SK-N-DZ (cell line): Measurements from ENCODE around the gene WFIKKN2.
A peak's percentile ranks its signal among the peaks of the same experiment; 100 is the strongest.

Experiments used
- DNase-seq: peaks from one replicate; pipeline ENCODE4 v3.0.0-alpha.2; 2015; ENCODE audit warnings: low spot score

WFIKKN2 gene

DNA sequence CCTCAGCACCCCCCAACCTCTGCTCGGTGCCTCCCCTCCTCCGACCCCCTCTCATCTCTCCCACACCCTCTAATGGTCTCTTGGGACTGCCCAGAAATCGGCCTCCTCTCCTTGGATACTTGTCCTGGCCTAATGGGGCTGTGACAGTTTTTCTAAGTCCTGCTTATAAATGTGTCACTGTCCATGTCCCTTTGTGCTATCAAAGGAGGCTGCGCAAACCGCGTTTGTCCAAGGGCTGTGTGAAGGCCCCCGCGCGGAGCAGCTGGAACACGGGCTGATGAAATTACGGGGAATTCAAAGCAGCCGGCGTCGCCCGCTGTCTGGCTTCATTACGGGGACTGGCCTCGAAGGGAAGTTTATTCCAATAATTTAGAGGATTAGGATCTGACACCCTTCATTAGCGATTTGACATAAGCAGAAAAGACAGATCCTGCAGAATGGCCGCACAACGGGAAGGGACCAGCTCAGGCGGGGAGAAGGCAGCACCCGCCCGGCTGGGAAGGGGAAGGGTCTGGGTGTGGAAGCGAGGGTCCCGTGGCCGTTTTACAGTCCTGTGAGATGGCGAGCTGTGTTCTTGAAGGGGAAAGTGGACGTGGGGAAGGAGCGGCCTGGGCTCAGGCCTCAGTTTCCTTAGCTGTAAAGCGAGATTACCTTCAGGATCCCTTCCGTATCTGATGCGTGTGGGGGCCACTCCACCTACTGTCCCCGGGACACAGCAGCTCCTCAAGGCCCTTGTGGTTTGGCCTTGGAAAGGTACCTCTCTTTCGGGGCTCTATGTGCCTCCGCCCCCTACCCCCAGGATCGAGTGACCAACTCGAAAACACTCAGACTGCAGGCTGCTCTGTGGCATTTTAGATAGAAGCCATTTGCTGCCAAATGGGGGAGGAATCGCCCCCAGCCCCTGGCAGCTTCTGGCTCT lies 1.6 kb upstream of the WFIKKN2 start:
- DNase-seq, result peak; percentile 88

DNA sequence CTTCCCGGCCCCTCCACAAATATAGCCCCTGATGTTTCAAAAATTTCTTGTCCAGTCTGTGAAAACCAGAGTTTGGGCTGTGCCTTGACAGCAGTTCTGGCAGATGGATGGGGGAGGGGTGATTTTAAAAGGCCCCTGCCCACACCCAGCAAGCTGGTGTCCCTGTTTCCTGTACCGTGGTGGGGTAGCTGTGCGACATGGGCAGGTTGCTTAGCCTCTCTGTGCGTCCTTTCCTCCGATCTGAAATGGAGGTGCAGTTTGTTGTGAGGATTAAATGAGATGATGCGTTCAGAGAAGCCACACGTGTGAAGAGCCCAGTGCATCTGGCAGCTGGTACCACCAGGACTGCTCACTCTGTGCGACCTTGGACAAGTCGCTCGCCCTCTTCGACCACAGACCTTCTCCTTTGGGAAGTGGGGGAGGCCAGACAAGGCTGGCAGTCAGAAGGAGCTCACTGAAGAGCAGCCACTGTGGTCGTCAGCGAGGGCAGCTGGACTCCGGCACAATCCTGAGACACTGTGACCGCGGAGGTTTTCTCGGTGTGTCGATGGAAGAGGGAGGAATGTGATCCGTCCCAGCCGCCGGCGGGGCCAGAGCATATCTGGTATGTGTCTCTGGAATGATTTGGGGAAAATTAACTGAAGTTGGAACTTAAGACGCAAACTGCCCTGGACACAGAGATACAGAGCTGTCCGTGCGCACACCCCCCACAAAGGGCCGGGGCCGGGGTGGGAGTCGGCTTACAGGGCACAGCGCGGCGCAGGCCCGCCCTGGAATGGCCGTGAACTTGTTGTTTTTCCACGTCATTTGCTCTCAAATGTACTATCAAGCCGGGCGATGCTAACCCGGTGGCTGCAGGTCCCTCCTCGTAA lies 721 bp upstream of the WFIKKN2 start:
- peak; percentile 56 for DNase-seq

DNA sequence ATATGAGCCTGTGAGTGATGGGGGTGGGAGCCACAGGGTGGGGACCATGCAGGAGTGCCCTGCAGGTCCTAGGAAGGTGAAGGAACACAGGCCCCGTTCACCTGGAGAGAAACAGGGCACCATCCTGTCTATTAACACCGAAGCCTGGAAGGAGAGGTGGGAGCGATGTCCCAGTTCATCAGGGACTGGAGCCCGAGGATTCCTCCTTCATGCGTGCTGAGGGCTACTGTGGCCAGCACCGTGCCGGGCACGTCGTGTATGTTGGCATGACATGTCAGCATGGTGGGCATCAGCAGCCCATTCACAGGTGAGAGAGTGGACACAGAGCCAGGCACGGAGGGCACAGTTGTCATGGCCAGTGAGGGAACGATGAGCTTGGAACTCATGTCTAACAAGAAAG lies 1.4 kb downstream of the WFIKKN2 start:
- DNase-seq, result no peak

DNA sequence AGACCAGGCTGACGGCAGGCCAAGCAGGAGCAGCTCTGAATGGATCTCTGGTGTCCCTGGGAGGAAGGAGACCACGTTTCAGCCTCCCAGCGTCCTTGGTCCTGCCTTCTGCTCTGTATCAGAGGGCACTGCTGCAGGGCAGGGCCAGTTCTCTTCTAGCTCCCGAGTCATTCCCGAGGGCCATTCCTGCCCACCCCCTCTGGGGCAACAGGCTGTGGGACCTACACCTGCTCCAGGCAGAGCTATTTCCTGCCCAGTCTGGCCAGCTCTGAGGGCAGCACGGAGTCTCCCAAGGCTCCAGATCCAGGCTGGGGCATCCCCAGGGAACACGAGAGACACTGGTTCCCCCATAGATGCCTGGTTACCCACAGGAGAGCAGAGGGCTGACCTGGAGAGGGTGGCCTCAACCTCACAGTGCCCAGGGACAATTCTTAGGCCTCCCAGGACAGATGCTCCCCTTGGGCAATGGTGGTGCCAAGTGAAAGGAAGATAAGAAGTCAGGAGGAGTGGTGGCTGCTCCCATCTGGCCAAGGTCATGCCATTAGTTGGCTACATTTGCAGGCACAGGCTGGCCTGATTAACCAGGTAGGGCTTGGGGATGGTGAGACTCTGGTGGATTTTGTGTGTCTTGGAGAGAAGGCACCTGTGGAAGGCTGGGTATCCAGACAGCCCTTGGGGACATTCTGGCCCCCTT lies 2.0 kb downstream of the WFIKKN2 start:
- DNase-seq, result no peak

DNA sequence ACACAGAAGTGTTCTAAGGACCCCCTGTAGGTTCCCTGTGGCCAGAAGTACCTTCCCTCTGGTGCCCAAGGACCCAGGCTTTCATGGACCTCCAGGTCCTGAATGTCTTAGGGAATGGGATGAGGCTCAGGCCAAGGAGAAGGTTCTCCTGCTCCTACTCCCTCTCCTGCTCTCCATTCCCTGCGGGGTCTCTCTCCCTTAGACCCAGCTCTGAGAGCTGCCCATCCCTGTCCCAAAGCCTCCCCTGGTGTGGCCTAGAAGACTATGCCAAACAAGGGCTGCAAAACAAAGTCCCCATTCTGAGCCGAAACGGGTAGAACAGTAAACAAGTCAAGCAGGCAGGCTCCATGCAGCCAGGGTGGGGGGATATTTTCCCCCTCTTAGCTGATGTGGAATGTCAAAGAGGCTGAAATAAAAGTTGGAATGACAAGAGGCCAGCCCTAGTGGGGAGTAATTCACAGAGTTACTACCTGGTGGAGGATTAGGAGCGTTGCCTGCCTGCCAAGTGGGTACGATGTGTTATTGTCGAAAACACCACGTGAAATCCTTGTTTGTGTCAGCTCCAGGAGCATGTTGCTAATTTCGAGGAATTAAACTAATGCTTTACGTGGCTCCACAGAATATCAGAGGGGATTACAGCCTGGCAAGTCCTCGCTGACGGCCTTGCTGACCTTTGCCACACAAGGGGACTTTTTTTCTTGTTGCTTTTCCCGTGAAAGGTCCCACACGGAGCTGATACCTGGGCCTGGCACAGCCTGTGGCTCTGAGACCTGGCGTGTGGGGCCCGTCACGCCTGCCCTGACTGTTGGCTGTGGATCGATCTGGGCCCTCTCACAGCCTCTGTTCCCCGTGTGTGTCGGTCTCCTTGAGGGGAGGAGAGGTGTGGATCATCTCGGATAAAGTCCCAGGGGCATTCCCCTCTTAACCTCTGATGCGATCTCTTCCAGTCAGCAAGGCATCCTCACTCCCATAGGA lies 2.9 kb downstream of the WFIKKN2 start:
- no peak for DNase-seq

DNA sequence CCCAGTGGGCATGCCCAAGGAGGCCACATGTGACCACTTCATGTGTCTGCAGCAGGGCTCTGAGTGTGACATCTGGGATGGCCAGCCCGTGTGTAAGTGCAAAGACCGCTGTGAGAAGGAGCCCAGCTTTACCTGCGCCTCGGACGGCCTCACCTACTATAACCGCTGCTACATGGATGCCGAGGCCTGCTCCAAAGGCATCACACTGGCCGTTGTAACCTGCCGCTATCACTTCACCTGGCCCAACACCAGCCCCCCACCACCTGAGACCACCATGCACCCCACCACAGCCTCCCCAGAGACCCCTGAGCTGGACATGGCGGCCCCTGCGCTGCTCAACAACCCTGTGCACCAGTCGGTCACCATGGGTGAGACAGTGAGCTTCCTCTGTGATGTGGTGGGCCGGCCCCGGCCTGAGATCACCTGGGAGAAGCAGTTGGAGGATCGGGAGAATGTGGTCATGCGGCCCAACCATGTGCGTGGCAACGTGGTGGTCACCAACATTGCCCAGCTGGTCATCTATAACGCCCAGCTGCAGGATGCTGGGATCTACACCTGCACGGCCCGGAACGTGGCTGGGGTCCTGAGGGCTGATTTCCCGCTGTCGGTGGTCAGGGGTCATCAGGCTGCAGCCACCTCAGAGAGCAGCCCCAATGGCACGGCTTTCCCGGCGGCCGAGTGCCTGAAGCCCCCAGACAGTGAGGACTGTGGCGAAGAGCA lies 4.4 kb downstream of the WFIKKN2 start:
- no peak for DNase-seq

DNA sequence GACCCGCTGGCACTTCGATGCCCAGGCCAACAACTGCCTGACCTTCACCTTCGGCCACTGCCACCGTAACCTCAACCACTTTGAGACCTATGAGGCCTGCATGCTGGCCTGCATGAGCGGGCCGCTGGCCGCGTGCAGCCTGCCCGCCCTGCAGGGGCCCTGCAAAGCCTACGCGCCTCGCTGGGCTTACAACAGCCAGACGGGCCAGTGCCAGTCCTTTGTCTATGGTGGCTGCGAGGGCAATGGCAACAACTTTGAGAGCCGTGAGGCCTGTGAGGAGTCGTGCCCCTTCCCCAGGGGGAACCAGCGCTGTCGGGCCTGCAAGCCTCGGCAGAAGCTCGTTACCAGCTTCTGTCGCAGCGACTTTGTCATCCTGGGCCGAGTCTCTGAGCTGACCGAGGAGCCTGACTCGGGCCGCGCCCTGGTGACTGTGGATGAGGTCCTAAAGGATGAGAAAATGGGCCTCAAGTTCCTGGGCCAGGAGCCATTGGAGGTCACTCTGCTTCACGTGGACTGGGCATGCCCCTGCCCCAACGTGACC lies 5.0 kb downstream of the WFIKKN2 start:
- no peak for DNase-seq

DNA sequence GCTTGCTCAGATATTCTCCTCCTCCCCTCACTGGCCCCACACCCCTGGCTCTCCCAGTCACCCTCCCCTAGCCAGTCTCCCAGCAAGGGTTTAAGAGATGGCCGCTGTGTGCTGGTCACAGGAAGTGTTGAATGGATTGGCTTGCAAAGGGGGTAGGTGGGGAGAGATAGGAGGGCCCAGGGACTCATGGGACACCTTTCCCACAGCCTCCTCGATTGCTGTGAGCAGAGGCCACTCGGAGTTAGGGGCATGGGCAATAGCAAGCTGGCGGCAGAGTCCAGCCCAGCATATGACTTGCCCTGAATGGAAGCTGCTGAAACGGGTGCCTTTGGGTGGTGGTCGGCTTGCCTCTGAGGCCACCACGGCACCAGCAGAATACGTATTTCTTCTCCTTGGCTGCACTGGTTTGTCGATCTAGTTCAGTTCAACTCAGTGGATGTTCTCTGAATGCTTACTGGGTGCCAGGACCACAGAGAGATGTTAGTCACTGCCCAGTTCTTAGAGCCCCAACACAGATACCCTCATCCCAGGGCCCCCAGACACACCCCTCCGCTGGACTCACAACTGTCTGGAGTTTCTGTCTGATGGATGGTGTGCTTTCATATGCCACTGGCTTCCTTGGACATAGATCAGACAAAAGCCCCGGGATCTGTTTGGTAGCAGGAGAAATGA lies 6.0 kb downstream of the WFIKKN2 start:
- no peak for DNase-seq

DNA sequence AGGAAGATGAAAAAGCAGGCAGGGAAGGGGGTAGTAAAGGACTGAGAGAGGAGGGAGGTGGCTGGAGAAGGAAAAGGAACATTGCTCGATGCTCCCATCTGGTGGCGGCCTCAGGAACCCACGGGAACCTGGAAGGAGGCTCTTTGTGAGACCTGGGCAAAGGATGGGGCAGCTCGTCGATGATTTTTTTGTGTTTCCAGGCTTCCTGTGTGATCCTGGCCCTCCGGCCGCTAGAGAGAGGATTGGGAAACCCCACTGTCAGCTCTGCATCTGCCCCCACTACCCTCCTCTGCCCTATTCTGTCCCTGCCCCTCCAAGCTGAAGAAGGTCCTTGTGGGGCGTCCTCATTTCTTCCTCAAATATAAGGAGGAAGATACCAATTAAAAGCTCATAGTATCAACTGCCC lies 6.6 kb downstream of the WFIKKN2 start:
- DNase-seq, result peak; percentile 81

DNA sequence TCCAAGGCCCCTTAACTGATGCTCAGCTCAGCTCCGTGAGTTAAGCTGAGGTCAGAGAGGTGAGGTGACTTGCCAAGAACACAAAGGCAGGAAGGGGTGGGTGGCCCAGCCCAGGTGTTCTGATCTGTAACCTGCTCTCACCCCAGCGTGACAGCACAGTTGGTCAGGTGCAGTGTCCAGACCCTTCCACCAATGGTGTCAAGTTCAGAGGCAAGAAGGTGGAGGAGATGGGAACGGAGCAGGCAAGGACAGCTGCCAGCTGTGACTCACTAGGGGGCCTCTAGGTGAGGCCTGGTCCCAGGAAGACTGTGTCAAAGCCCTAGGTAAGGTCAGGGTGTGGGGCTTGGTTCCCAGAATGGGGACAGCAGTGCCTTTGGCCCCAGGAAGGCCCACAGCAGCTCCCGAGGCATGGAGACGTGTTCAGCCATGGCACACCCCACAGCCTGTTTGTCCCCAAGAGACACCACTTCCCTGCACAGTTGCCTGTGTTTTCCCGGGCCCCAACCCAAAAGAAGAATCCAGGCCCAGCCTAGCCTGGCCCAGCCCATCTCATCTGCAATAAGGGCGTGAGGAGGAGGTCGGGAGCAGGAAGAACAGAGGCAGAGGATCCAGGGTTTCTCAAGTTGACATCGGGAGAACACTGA lies 7.2 kb downstream of the WFIKKN2 start:
- DNase-seq, result no peak

DNA sequence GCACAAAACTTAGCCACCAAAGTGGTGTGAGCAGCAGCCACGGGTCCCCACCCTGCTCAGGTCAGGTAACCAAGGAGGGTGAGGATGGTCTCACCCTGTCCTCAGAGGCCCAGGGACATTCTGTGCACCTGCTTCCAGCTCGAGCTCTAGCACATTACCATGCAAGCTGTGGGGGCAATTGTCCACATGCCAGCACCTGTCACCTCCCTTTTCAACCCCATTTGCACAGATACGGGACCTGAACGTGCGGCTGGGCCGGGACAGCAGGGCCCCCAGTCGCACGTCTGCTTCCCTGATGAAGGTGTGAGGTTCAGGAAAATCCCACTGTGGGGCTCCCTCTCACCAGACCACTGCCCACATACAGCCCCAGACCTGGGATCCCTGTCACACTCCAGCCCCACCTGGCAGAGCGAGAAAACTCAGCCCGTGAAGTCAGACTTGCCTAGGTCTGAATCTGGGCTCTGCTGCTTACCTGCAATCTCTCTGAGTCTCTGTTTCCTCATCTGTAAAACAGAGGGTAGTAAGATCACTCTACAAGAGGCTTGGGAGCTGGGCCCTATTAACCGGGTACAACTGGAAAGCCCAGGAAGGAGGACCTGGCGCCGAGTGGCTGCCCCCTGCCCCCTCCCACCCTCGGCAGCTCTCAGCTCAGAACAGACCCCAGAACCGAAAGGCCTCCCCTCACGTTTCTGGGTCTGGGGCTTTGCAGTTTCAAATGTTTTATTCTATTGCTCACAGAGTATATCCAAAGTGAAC lies 7.9 kb downstream of the WFIKKN2 start:
- DNase-seq, result no peak

DNA sequence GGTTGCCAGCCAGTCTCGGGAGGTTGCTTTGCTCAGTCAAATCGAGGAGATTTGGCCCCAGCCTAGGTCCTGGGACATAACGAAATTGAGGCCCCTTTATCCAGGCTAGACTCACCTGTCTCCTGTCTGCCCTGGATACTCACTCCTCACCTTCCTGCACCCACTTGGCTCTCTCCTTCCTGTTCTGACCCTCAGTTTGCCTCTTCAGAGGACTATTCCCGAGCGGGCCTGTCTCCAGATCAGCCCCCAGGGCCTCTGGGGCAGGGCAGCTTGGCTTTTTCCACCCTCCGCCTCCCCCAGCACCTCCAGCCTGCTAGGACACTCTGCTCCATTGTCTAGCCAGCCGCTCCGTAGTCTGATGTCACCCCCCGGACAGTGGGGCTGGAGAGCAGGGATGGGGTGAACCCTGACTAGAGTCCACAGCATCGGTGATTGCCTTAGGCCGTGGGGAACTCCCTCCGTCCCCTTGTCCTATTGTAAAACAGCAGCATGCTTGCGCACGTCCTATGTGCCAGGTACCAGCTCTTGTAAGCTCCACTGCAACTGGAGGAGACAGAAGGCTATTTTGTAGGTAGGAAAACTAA lies 8.8 kb downstream of the WFIKKN2 start:
- no peak for DNase-seq

DNA sequence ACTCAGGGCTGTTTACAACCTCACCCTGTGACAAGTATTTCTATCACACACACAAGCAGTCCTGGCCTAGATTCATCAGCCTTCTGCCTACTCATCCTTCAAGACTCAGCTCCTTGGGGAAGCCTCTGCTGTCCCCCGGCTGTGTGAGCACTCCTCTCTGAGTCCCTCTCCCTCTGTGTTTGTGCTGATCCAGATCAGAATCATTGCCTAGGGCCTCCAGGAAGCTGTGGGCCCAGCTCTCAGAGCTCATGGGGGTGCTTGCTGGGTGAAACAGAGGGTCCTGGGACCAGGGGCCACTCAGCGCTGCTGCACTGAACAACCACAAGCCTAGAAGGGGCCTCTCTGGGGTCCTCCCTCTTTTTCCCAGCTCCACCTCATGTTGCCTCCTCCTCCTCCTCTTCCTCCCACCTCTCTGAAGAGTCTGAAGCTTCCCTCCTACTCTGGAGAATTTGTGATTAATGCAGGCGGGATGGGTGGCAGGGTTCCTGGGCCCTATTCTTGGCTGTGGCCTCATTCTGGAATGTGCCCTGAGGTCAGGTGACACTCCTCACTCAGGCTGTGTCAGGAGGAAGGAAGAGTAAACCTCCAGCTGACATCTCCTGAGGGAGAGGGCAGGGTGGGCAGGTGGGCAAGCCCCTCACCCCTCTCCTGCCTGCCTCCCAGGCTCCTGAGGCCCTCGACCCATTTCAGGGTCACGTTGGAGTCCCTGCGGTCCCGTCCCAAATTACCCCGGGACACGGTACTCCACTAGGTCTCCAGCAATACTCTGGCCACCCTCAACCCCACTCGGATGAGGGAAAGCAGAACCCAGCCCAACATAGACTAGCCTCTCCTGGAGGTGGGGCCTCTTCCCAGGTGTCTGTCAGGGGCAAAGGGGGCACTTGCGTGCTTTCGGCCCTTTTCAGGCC lies 10.1 kb downstream of the WFIKKN2 start:
- DNase-seq, result no peak

DNA sequence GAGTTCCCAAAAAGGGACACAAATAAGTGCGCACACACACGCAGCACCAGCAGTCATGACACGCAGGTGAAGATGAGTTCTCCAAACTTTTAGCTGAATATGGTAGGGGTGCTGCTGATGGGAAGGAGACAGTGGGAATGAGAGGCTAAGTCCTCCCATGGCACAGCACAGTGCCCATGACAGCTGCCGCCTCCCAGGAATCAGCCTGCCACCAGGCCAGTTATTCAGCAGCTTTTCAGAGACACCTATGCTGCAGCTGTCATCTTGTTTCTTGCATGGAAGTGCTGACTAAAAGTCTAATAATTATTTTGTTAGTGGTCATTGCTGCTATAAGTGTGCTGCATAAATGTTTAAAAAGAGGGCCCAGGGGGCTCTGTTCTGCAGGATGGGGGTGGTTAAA lies 12.2 kb downstream of the WFIKKN2 start:
- DNase-seq, result no peak

DNA sequence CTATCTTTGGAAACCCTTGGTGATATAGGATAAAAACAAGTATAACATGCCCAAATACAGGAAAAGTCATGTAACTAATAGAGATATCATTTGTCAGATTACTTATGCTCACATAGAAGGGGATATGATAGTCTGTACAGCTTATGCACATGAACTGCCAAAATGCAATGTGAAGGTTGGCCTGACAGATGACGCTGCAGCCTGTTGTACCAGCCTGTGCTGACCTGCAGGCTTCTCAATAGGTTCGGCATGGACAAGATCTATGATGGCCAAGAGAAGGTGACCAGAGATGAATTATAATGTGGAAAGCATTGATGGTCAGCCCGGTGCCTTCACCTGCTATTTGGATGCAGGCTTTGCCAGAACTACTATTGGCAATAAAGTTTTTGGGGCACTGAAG lies 12.7 kb downstream of the WFIKKN2 start:
- DNase-seq, result no peak

DNA sequence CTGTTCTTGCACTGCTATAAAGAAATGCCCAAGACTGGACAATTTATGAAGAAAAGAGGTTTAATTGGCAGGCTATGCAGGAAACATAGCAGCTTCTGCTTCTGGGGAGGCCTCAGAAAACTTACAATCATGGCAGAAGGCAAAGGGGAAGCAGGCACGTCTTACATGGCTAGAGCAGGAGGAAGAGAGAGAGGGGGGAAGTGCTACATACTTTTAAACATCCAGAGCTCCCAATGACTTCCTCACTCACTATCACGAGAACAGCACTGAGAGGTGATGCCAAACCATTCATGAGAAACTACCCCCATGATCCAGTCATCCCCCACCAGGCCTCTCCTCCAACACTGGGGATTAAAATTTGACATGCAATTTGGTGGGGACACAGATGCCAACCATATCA lies 13.3 kb downstream of the WFIKKN2 start:
- no peak for DNase-seq

DNA sequence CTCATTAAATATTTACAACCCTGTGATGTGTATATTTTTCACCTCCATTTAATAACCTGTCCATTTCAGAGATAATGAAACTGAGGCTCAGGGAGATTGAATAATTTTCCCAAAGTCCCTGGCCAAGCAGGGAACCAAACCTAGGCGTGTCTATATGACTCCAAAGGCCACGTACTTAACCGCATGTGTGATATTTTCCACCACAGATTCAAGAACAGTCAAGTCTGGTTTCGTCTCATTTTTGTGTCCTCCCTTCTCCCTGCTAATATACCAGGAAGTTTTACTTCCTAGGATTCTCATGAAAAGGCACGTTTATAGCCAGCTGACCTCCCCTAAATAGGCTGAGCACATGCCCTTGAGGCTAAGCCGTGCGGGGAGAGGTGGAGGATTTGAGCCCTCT lies 15.3 kb downstream of the WFIKKN2 start:
- DNase-seq, result no peak
